ENCODE measurements around the gene POLDIP2. TPM values are rescaled to one million over a fixed set of nuclear protein-coding genes. Genes with fewer than 3 reads are reported as not detected.

The POLDIP2 gene
- total and polyA plus RNA-seq, 9 of the 15 experiments (the other 6 are each of a cell fraction or from before 2014, with no cell fraction given), result 22.0 to 137 (median 104) TPM

- TF ChIP-seq ZNF592 (IDR thresholded peaks at IDR 0.05), result no peak
- TF ChIP-seq ZBTB49 (CRISPR knock-in tag; IDR thresholded peaks at IDR 0.05; ENCODE audit: borderline replicate concordance), result no peak
- peak; percentile 84 for TF ChIP-seq SMAD3 (CRISPR knock-in tag; conservative IDR thresholded peaks at IDR 0.05)
- TF ChIP-seq POLR2AphosphoS5 (IDR thresholded peaks at IDR 0.05; ENCODE audit: control insufficient read depth, insufficient read depth, low read depth, low read length), result peak; percentile 55; the same call in 1 of the 2 replicates
- TF ChIP-seq KLF13 (tag; IDR thresholded peaks at IDR 0.05; ENCODE audit: borderline replicate concordance, low read depth), result no peak
- TF ChIP-seq MYBL2 (IDR thresholded peaks at IDR 0.05; ENCODE audit: low read depth), result no peak
- TF ChIP-seq MYBL2 (CRISPR knock-in tag; IDR thresholded peaks at IDR 0.05; ENCODE audit: borderline replicate concordance), result no peak
- TF ChIP-seq NR2C1 (IDR thresholded peaks at IDR 0.05), result peak; percentile 100
- peak; percentile 100 for TF ChIP-seq NR2C1 (tag; IDR thresholded peaks at IDR 0.05)
- TF ChIP-seq ZBED1 (IDR thresholded peaks at IDR 0.05), result no peak
- TF ChIP-seq SPI1 (IDR thresholded peaks at IDR 0.05; ENCODE audit: borderline replicate concordance, low read depth, low read length), result no peak
- no peak for TF ChIP-seq PTRF (tag; IDR thresholded peaks at IDR 0.05)
- no peak for TF ChIP-seq PHB (CRISPR knock-in tag; IDR thresholded peaks at IDR 0.05)
- TF ChIP-seq ZBTB2 (IDR thresholded peaks at IDR 0.05), result no peak
- TF ChIP-seq PHB2 (IDR thresholded peaks at IDR 0.05; ENCODE audit: low read depth), result no peak
- peak in 1 of 2 experiments; percentile 16; a peak in 1 of 4 replicates for TF ChIP-seq RAD21 (CRISPR knock-in tag; conservative IDR thresholded peaks at IDR 0.05 in 1 of 2, IDR thresholded peaks at IDR 0.05 in 1 of 2)
- peak; percentile 93; the same call in 1 of the 2 replicates for TF ChIP-seq ZNF76 (CRISPR knock-in tag; IDR thresholded peaks at IDR 0.05; ENCODE audit: borderline replicate concordance)
- no peak for TF ChIP-seq POLR3A (IDR thresholded peaks at IDR 0.05; ENCODE audit: borderline replicate concordance, extremely low read depth, insufficient read depth, insufficient read length)
- TF ChIP-seq TCFL5 (CRISPR knock-in tag; conservative IDR thresholded peaks at IDR 0.05), result no peak
- TF ChIP-seq FOXP1 (CRISPR knock-in tag; IDR thresholded peaks at IDR 0.05), result peak; percentile 74
These were observed 21.9 kb downstream of the POLDIP2 start, which contains the start of the genes IFT20 and TNFAIP1 (continued) for GRCh38 chr17:28335201-28335958.

All from K562 (cell line).